ENCODE data around the gene NCOA7. TPM values are rescaled to one million over a fixed set of nuclear protein-coding genes. Genes with fewer than 3 reads are reported as not detected.
A peak's percentile ranks its signal among the peaks of the same experiment; 100 is the strongest.

NCOA7 gene
- total RNA-seq, 1 experiment from 2014 or later: 37.3 TPM

GRCh38 chr6:125749173-125749864 lies 41.4 kb upstream of the NCOA7 start, which contains the start of gene HEY2:
TSS of gene HEY2 (plus strand) at chr6:125749632. CDS start at chr6:125749777, 145 bp downstream.
- intact Hi-C loops (cut with micrococcal nuclease; ENCODE audit: unreplicated experiment): loop anchor here (1.0 kb wide), 1 partner anchor 435 kb away; no protein-coding TSS in a partner anchor
- ATAC-seq (peak; percentile 95), DNase-seq (ENCODE audit: low read depth, low spot score) (no peak)
- no peaks in the 10 kb centered on the region for H3K9me3 ChIP-seq (ENCODE audit: control insufficient read depth, insufficient read depth, low read depth, low read length)
- H3K27me3 ChIP-seq (ENCODE audit: control insufficient read depth, insufficient read depth, low read length): peaks cover 79% of the 10 kb centered on the region
- POLR2A ChIA-PET: no interaction called here
- H3K36me3 ChIP-seq (ENCODE audit: control insufficient read depth, insufficient read depth, low read length): no peaks in the 10 kb centered on the region
- CTCF ChIA-PET: no interaction called here
- H3K4me1 ChIP-seq (ENCODE audit: control insufficient read depth, insufficient read depth, low read length): peaks cover 27% of the 10 kb centered on the region
- TF ChIP-seq POLR2AphosphoS5 (IDR thresholded peaks at IDR 0.05; ENCODE audit: low read depth, low read length): no peak
- TF ChIP-seq CTCF (IDR thresholded peaks at IDR 0.05): no peak
- in situ Hi-C loops (cut with HindIII; ENCODE audit: low pct_unique_long_range_greater_than_20kb, low sequenced_read_pairs): no loop called here
- no peak within 1 kb of the TSS for H3K27ac ChIP-seq (ENCODE audit: low read length)
- no TSS peak for BruUV-seq (replicated peaks)
- H3K4me3 ChIP-seq (ENCODE audit: low read depth in 2 of 2, low read length in 2 of 2): peak within 1 kb of the TSS; percentile 65 to 74

- H3K27ac ChIP-seq (ENCODE audit: low read length): no peak overlapping the region
- BruUV-seq (replicated peaks): no TSS peak
- H3K27me3 ChIP-seq (ENCODE audit: control insufficient read depth, insufficient read depth, low read length): peaks cover 78% of the 10 kb centered on the region
- in situ Hi-C loops (cut with HindIII; ENCODE audit: low pct_unique_long_range_greater_than_20kb, low sequenced_read_pairs): no loop called here
- H3K9me3 ChIP-seq (ENCODE audit: control insufficient read depth, insufficient read depth, low read depth, low read length): no peaks in the 10 kb centered on the region
- intact Hi-C loops (cut with micrococcal nuclease; ENCODE audit: unreplicated experiment): loop anchor here (1.0 to 5.0 kb wide), 3 partner anchors 218 to 436 kb away; no protein-coding TSS in a partner anchor
- H3K4me3 ChIP-seq (ENCODE audit: low read depth in 2 of 2, low read length in 2 of 2): peak overlapping the region; percentile 65 to 74
- no peak for TF ChIP-seq POLR2AphosphoS5 (IDR thresholded peaks at IDR 0.05; ENCODE audit: low read depth, low read length)
- TF ChIP-seq SIN3A (IDR thresholded peaks at IDR 0.05; ENCODE audit: borderline replicate concordance, insufficient read depth, low read depth, low read length): no peak
- no peak for TF ChIP-seq CTCF (IDR thresholded peaks at IDR 0.05)
- TF ChIP-seq TCF7L2 (IDR thresholded peaks at IDR 0.05; ENCODE audit: low read depth, low read length): no peak
- no peak for TF ChIP-seq REST (IDR thresholded peaks at IDR 0.05; ENCODE audit: insufficient read depth in 1 of 2, low read depth in 2 of 2, low read length in 1 of 2)
- no peaks in the 10 kb centered on the region for H3K36me3 ChIP-seq (ENCODE audit: control insufficient read depth, insufficient read depth, low read length)
- DNase-seq (ENCODE audit: low read depth, low spot score): no peak
- no peak; the same call in 1 of the 2 replicates for ATAC-seq
- CTCF ChIA-PET: no interaction called here
- POLR2A ChIA-PET: no interaction called here
- peaks cover 27% of the 10 kb centered on the region for H3K4me1 ChIP-seq (ENCODE audit: control insufficient read depth, insufficient read depth, low read length)
These were observed 40.7 kb upstream of the NCOA7 start for GRCh38 chr6:125749865-125750691.

Data from Panc1 (cell line).